Mucosa of gallbladder (tissue), 1 donor: ENCODE measurements around the gene STIM1. TPM values are rescaled to one million over a fixed set of nuclear protein-coding genes. Genes with fewer than 3 reads are reported as not detected.
A peak's percentile ranks its signal among the peaks of the same experiment; 100 is the strongest.
"Not testable (repeated sequence)": the region's sequence is repeated elsewhere in the genome, so short reads cannot be mapped to it uniquely, and the experiment has no call there.

Source experiments
- DNase-seq: peaks from one replicate; pipeline ENCODE4 v3.0.0-alpha.2; 2020; ENCODE audit warnings: low spot score
- total RNA-seq: library from RNA; stranded (reverse); gene quantifications from one replicate; pipeline ENCODE4 v1.2.1, GENCODE V29; 2021
- donor health status: DM: no; HTN: no; CAD: no.

STIM1 gene
- total RNA-seq, 1 donor from 2014 or later: 123 TPM

DNA sequence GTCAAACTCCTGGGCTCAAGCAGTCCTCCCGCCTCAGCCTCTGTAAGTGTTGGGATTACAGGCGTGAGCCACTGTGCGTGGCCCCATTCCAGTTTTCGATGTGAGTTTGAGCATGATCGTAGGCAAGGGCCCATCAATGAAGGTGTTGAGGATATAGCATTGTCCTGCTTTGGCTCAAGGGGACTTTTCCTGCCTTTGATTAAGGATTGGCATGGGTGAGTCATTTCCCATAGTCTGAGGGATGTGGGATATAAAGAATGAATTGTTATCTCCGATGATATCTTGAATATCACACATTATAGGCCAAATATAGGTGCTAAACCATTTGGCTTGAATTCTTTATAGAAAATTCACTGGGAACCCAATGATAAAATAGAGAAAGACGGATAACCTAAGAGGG, 30.4 kb downstream of the STIM1 start:
- no peak for DNase-seq

DNA sequence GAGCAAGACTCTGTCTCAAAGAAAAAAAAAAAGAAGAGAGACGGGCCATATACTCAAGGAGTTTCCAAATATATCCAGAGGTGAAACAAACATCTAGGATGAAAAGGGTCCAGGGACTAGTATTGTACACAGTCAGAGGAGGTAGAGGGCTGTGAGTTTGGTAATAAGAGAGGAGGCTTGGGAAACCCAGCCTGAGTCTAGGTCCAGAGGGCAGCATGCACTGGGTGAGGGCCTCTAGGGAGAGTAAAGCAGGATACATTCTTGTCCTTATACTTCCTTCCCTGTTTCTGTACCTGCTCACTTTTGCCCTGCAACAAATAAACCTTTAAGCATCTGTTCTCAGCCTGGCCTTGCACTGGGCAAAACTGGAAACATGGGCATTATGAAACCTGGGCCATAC, 31.5 kb downstream of the STIM1 start:
- no peak for DNase-seq

- DNase-seq: no peak
These were observed 33.4 kb downstream of the STIM1 start for GRCh38 chr11:3888876-3889275.

DNA sequence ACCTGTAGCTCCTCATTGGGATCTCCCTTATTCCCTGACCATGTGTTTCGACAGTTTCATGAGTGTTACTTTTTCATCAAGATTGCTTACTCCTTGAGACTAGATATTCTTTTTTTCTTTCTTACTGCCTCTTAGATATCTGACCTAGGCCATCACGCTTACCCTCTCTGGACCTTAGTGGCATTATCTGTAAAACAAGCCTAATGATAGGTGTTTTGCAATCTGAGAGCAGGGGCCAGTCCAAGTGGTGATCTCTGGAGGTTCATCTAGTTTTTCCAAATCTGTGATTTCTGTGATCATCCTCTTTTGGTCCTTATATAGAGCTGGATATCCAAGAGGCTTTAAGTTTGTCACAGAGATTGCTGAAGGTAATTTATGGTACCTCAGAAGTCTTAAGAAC, 34.5 kb downstream of the STIM1 start:
- no peak for DNase-seq

DNA sequence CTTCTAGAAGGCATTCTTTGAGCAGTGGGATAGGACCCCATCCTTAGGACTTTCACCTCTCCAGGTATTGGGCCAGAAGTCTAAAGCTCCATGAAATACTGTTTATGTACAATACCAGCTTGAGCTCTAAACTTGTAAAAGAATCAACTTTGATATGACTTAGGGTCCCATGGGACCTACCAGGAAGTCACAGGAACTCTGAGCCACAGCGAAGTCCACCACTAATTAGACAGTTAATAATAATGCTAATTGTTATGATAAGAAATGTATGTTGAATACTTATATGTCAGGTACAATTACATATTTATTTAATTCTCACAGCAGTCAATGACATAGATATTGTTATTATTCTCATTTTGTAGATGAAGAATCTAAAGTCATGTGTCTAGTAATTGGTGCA, 35.3 kb downstream of the STIM1 start:
- DNase-seq: no peak

- DNase-seq: no peak
These were observed 36.3 kb downstream of the STIM1 start for GRCh38 chr11:3891751-3892150.

DNA sequence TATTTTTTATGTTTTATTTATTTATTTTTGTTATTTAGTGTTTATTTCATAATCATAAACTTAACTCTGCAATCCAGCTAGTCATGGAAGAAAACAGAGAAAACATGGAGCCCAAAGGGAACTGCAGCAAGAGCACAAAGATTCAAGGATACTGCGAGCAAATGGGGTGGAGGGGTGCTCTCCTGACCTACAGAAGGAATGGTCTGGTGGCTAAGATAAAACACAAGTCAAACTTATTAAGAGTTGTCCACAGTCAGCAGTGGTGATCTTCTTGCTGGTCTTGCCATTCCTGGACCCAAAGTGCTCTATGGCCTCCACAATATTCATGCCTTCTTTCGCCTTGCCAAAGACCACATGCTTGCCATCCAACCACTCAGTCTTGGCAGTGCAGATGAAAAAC, 36.7 kb downstream of the STIM1 start:
- DNase-seq: no peak

DNA sequence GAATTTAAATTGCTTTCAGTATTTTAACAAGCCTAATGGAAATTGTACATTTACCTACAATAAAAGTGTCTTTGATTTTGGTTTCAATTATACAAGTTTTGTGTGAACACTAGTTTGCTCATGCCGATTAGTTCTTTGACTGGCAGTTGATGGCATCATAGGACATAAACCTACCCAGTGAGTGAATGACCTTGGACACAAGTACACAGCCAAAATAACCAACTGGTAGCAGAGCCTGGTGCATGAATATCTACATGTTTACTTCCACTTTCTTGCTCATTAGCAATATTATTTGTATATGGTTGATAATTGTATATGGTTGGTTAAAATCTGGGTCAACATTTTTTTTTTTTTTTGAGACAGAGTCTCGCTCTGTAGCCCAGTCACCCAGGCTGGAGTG, 37.8 kb downstream of the STIM1 start:
- no peak for DNase-seq

- DNase-seq: no peak
These were observed 38.8 kb downstream of the STIM1 start for GRCh38 chr11:3894128-3894731.

GRCh38 chr11:3896644-3897043, 41.2 kb downstream of the STIM1 start:
- DNase-seq: no peak

DNA sequence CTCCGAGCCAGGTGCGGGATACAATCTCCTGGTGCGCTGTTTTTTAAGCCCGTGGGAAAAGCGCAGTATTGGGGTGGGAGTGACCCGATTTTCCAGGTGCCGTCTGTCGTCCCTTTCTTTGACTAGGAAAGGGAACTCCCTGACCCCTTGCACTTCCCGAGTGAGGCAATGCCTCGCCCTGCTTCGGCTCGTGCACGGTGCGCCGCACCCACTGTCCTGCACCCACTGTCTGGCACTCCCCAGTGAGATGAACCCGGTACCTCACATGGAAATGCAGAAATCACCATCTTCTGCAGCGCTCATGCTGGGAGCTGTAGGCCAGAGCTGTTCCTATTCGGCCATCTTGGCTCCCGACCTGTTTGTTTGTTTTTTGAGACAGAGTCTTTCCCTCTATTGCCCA, 44.8 kb downstream of the STIM1 start:
- DNase-seq: not testable (repeated sequence)

- no peak for DNase-seq
These were observed 46.0 kb downstream of the STIM1 start for GRCh38 chr11:3901249-3902025.

GRCh38 chr11:3902441-3902840, 47.0 kb downstream of the STIM1 start:
- DNase-seq: no peak

DNA sequence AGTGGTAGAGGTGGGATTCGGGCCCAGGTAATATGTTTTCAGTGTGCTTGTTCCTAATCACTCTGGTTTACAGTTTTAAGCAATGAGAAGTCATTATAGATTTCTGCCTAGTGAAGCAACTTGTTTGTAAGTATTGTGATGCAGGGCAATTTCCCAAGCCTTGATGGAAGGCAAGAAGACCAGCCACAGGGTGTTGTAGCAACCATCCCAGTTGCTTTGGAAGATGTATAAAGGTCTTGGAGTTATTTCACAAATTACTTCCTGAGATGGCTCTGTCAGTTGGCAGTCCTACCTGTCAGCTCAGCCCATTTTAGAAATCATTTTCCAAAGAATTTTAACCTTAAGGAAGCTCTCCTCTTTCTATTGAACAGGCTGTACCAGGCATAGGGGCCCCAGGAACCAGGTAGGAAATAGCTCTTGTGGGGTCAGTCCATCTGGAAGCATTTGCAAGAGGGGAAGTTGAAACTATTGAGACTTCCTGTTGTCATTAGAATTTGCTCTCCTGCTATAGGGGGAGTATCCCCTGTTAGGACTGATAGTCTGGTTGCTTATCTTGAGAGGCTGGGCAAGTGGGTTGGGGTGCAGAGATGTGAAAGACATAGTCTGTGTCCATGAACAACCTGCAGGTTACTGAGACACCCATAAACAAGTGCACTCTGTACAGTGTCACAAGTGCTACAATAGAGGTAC, 47.9 kb downstream of the STIM1 start:
- DNase-seq: no peak

GRCh38 chr11:3904228-3904627, 48.8 kb downstream of the STIM1 start:
- DNase-seq: peak; percentile 13

DNA sequence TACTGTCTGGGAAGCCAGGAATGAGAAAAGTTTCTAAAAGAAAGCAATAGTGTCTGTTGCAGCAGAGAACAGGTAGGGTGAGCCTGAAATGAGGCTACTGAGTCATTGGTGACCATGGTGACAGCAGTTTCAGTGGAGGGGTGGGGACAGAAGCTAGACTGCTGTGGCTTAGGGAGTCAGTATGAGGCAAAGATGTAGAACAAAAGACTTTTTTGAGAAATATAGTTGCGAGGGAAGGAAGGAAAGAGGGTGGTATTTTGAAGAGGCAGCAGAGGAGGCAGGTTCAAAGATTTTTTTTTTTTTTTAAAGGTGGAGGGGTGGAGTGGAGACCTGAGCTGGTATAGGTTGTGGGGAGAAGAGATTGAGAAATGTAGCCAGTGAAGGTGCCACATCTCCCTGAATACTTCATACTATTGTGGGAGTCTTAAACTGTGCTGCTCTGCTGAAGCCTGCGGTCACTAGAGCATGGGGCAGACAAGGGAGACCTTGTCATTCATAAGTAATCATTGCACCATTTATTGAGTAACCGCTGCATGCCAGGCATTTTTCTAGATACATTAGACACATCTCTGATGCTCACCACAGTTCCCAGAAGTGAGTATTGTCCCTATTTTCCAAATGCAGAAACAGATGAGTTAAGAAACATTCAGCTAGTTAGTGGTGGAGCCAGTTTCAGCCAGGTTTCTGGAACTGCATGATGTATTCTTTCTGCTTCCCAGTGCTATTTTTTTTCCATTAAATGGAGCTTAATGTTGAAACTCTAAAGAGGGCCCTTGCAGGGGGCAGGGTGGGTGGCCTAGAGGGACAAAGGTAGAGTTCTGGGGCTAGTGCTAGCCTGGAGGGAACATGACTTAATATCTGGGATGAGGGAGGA, 49.9 kb downstream of the STIM1 start:
- DNase-seq: no peak

- no peak for DNase-seq
These were observed 50.7 kb downstream of the STIM1 start for GRCh38 chr11:3906166-3906565.

DNA sequence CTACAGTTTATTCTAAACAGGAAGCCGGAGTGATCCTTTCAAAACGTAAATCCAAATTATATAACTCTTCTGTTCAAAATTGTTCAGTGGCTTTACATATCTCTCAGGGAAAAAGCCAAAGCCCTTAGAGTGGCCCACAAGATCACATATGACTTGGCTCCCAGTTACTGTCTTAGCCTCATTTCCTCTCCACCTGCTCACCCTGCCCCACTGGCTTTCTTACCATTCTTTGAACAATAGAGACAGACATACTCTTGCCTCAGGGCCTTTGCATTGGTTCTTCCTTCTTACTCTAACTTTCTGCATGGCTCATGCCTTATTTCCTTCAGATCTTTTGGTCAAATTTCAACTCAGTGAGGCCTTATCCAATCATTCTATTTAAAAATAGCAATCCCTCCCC, 52.1 kb downstream of the STIM1 start:
- no peak for DNase-seq

GRCh38 chr11:3909901-3910300, 54.4 kb downstream of the STIM1 start:
- DNase-seq: no peak

DNA sequence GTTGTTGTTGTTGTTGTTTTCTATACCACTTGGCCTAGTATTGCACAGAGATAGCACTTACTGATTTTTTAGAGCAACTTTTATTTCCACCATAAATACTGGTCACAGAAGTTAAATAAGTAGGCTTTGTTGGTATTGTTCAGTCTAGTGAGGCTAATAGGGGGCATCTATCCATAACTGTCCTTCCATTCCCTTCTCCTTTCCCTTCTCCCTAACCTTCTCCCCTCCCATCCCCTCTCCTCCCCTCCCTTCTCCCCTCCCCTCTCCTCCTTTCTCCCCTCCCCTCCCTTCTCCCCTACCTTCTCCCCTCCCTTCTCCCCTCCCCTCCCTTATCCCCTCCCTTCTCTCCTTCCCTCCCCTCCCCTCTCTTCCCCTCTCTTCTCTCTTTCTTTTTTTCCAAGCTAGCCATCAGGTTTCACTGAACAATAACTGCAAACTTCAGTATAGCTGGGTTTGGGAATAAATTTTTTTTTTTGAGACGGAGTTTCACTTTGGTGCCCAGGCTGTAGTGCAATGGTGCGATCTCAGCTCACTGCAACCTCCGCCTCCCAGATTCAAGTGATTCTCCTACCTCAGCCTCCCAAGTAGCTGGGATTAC, 56.5 kb downstream of the STIM1 start:
- no peak for DNase-seq

DNA sequence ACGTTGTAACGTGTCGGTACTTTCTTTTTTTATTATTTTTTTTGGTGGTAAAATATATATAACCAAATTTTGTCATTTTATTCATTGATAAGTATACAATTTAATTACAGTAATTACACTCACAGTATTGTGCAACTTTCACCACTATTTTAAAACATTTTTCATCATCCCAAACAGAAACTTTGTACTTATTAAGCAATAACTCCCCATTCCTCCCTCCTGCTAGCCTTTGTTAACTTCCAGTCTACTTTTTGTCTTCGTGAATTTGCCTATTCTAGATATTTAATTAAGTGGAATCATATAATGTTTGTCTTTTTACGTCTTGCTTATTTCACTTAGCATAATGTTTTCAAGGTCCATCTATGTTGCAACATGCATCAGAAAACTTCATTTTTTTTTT, 58.5 kb downstream of the STIM1 start:
- no peak for DNase-seq

DNA sequence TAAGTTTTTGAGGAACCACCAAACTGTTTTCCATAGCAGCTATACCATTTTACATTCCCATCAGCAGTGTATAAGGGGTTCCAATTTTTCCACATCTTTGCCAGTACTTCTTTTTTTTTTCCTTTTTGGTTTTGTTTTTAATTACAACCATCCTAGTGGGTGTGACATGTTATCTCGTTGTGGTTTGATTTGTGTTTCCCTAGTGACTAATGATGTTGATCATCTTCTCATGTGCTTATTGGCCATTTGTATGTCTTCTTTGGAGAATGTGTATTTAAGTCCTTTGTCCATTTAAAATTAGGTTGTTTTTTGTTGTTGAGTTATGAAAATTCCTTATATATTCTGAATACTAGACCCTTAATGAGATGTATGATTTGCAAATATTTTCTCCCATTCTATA, 59.3 kb downstream of the STIM1 start:
- no peak for DNase-seq
